Measurements from ENCODE around the gene PPFIA4.
A peak's percentile ranks its signal among the peaks of the same experiment; 100 is the strongest.

Gene PPFIA4

DNA sequence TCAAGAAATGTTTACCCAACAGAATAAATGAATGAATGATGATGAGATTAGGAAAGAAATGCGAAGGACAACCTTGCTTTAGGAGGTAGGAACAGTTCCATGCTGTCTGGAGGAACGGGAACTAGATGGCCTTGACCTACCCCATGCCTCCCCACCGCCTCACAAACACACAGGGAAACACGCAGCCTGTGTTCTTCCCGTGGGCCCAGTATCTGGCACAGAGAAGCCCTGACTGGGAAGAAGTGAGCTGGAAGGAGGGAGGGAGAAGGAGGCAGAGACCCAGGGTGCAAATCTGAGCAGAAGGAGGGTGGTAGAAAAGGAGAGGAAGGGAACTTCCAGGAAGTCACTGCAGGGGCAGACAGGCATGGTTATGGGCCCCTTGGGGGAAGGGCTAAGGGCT is 97.7 kb downstream of the PPFIA4 start:
- TF ChIP-seq, protein P1, sequence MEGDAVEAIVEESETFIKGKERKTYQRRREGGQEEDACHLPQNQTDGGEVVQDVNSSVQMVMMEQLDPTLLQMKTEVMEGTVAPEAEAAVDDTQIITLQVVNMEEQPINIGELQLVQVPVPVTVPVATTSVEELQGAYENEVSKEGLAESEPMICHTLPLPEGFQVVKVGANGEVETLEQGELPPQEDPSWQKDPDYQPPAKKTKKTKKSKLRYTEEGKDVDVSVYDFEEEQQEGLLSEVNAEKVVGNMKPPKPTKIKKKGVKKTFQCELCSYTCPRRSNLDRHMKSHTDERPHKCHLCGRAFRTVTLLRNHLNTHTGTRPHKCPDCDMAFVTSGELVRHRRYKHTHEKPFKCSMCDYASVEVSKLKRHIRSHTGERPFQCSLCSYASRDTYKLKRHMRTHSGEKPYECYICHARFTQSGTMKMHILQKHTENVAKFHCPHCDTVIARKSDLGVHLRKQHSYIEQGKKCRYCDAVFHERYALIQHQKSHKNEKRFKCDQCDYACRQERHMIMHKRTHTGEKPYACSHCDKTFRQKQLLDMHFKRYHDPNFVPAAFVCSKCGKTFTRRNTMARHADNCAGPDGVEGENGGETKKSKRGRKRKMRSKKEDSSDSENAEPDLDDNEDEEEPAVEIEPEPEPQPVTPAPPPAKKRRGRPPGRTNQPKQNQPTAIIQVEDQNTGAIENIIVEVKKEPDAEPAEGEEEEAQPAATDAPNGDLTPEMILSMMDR (IDR thresholded peaks at IDR 0.05; ENCODE audit: insufficient read depth, low read length, poor library complexity, severe bottlenecking): no peak
- Histone ChIP-seq H3K27me3 (replicated peaks; ENCODE audit: control insufficient read depth, insufficient read depth, low read length) (peaks cover 6% of the 10 kb centered on the region), H3K36me3 (ENCODE audit: control insufficient read depth, insufficient read depth, low read length) (no peaks in the 10 kb centered on the region), H3K4me3 (replicated peaks; ENCODE audit: low read depth, low read length) (no peak overlapping the region)
- DNase-seq (ENCODE audit: extremely low read depth, insufficient read length): no peak

DNA sequence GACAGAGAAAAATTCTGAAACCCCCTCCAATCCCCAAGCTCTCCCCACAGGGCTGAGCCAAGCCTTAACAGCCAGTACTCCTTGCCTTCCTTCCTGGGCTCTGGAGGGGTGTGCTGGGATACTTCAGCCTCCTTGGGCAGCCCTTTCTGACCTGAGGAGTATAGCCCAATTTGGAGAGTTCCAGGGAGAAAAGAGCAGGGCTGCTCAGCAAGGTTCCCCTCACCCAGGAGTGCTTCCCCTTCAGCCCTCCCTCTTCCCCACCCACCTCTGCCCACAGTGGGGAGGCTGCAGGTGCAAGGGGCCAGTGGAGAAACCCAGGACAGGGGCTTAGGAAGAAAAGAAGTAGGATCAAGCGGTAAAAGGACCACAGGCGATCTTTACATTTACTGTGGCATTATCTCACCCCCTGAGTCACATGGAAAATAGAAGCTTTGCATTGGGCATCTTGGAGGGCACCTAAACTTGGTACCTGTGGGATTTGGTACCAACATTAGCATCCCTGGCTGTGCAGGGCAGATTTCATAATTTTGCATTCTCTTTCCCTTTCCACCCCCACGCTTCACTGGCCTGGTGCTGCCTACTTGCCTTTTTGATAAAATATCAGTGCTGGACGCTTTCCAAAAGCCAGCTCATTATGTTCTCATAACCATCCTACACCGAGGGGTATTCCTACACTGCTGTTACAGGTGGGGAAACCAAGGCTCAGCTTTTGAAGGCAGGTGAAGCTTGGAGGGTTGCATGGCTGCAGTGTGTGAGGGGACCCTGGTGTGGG is 98.4 kb downstream of the PPFIA4 start:
- H3K27me3 ChIP-seq (replicated peaks; ENCODE audit: control insufficient read depth, insufficient read depth, low read length): peaks cover 7% of the 10 kb centered on the region
- DNase-seq (ENCODE audit: extremely low read depth, insufficient read length): no peak
- TF ChIP-seq, protein P1 (IDR thresholded peaks at IDR 0.05; ENCODE audit: insufficient read depth, low read length, poor library complexity, severe bottlenecking): no peak

DNA sequence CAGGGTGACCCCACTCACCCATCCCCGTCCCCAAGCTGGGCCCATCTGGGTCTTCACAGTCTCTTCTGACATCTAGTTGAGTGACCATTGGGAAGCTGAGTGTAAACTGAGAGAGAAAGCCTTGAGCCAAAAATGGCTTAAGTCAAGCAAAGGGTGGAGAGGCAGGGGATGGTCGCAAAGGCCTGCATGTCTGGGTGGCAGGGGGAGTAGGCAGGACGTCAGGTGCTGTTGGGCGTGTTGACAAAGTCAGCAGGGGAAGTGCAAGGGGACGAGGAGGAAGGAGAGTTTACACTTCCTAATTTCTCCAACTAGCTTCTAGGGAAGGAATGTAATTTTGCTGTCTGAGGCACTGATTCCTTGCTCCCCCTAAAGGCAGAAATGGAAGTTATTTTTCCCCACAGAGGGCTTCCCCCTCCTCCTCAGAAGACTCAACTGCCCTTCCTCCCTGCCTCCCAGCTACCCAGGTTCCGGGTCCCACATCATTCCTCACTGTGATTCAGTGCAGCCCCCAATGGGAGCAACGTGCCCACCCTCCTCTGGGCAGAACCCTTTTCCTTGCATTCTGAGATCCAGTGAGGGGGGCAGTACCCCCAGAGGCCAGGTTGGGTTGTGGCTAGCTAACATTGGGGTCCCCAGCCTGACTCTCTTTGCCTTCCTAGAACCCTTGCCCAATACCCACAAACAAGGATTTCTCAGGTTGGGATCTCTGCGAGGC is 100.0 kb downstream of the PPFIA4 start:
- no peak overlapping the region for H3K4me3 ChIP-seq (replicated peaks; ENCODE audit: low read depth, low read length)
- no peak for DNase-seq (ENCODE audit: extremely low read depth, insufficient read length)
- H3K27me3 ChIP-seq (replicated peaks; ENCODE audit: control insufficient read depth, insufficient read depth, low read length): peaks cover 8% of the 10 kb centered on the region
- TF ChIP-seq, protein P1 (IDR thresholded peaks at IDR 0.05; ENCODE audit: insufficient read depth, low read length, poor library complexity, severe bottlenecking): peak; percentile 36
- no peaks in the 10 kb centered on the region for H3K36me3 ChIP-seq (ENCODE audit: control insufficient read depth, insufficient read depth, low read length)

More for the DNA sequence above, 98.4 kb downstream of the PPFIA4 start:
- Histone ChIP-seq H3K4me3 (replicated peaks; ENCODE audit: low read depth, low read length) (no peak overlapping the region), H3K36me3 (ENCODE audit: control insufficient read depth, insufficient read depth, low read length) (no peaks in the 10 kb centered on the region)

DNA sequence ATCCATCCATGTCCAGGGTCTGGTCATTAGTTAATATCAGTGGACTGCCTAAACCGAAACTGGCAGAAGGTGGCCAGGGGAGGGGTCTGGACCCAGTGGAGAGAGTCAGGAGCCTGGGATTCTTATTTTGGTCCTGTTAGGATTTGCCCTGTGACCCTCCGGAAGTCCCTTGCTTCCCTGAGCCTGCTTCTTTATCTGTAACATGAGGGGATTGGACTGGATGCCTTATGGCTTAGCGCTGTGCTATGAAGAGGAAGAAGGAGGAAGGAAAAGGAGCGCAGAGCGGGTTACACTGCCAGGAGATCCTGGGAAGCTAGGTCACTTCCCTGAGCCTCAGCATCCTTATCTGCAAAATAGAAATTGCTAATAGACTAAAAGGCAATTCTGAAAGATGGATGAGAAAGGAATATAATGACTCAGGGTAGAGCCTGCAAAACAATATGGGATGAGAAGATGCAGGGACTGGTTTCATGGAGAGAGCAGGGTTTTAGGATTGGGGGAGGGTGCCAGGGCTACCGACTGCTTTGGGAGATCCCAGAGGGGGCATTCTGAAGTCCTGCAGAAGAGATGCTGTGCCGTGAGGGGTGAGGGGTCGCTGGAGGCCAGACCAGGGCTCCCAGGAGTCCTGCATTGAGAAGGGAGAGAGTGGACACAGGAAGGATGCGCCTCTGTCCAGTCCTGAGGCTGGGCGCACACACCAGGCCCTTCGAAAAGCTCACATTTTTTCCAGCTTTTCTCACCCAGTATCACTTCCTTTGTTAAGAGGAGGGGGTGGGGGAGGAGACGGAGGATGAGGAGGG is 100.8 kb downstream of the PPFIA4 start:
- TF ChIP-seq, protein P1 (IDR thresholded peaks at IDR 0.05; ENCODE audit: insufficient read depth, low read length, poor library complexity, severe bottlenecking): no peak
- peaks cover 8% of the 10 kb centered on the region for H3K27me3 ChIP-seq (replicated peaks; ENCODE audit: control insufficient read depth, insufficient read depth, low read length)
- DNase-seq (ENCODE audit: extremely low read depth, insufficient read length): no peak
- no peaks in the 10 kb centered on the region for H3K36me3 ChIP-seq (ENCODE audit: control insufficient read depth, insufficient read depth, low read length)
- H3K4me3 ChIP-seq (replicated peaks; ENCODE audit: low read depth, low read length): no peak overlapping the region

DNA sequence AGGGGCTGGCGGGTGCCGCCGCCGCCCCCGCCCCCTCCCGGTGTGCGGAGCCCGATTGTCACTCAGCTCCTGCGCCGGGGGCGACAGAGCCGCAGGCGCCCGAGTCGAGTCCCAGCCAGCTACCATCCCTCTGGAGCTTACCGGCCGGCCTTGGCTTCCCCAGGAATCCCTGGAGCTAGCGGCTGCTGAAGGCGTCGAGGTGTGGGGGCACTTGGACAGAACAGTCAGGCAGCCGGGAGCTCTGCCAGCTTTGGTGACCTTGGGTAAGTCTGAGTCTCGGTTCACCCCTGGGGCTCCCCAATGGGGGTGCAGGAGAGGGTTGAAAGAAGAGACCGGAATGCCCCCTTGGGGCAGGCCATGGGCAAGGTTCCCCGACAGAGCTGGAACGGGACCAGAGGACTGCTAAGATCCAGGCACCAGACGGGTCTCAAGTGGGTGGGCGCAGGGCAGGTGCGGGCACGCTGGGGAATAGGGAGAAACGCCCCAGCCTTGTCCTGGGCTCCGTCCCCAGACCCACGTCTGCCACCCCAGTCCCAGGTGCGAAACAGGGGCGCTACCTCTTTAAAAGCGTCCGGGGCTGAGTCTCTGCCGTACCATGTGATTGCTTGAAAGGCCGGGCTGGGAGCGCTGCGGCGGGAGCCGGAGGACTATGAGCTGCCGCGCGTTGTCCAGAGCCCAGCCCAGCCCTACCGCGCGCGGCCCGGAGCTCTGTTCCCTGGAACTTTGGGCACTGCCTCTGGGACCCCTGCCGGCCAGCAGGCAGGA is 101.6 kb downstream of the PPFIA4 start, which contains the start of gene ADORA1:
ADORA1 (plus strand) TSS at position 61 of the 765 bp plus-strand sequence. CDS start 1,116 bp downstream, outside the sequence.
- Histone ChIP-seq H3K4me3 (replicated peaks; ENCODE audit: low read depth, low read length) (no peak within 1 kb of the TSS), H3K27me3 (replicated peaks; ENCODE audit: control insufficient read depth, insufficient read depth, low read length) (peaks cover 8% of the 10 kb centered on the region), H3K36me3 (ENCODE audit: control insufficient read depth, insufficient read depth, low read length) (no peaks in the 10 kb centered on the region)
- DNase-seq (ENCODE audit: extremely low read depth, insufficient read length): no peak
- TF ChIP-seq, protein P1 (IDR thresholded peaks at IDR 0.05; ENCODE audit: insufficient read depth, low read length, poor library complexity, severe bottlenecking): no peak
